SK-N-SH (cell line): ENCODE results near the gene ZNF280D. TPM values are rescaled to one million over a fixed set of nuclear protein-coding genes. Genes with fewer than 3 reads are reported as not detected.
"Not testable (repeated sequence)": the region's sequence is repeated elsewhere in the genome, so short reads cannot be mapped to it uniquely, and the experiment has no call there.

Experiments
- CTCF ChIA-PET: fragments of 300-600, 350-600 bp; formaldehyde crosslinking; extraction: SDS; loops from one replicate; lab custom pipeline; 2021; lab: Yijun Ruan, JAX
- POLR2A ChIA-PET: fragments of 350-600 bp; sonication (Branson Sonifier 250); formaldehyde crosslinking; extraction: SDS; loops from one replicate; lab custom pipeline; 2020; ENCODE audit warnings: antibody characterized with exemption, inconsistent platforms; lab: Yijun Ruan, JAX
- DNase-seq: peaks from one replicate; pipeline ENCODE4 v3.0.0; 2012
- H2AFZ ChIP-seq: fragments of 200-600 bp; sonication (generic); 2 replicates; pipeline ENCODE4 v1.8.1; 2016; ENCODE audit warnings: antibody characterized with exemption, mild to moderate bottlenecking, low read depth
- H3F3A ChIP-seq: fragments of 200-600 bp; sonication (generic); replicated peaks from 2 replicates; pipeline ENCODE3; 2016; ENCODE audit warnings: antibody characterized with exemption, mild to moderate bottlenecking; ENCODE audit not compliant: insufficient read depth
- H3K27ac ChIP-seq, 2 experiments: fragments of 200-500 bp in 1 of 2; fragments of 200-600 bp in 1 of 2; sonication (Bioruptor generic) in 1 of 2; sonication (generic), shearing (Covaris generic) in 1 of 2; 2 replicates each; pipeline versions ENCODE4 v1.5.1 to v1.6.1; 2014 to 2016; ENCODE audit warnings: low read depth in 2 of 2, inconsistent platforms in 1 of 2, low read length in 1 of 2, mild to moderate bottlenecking in 1 of 2, mixed read lengths in 1 of 2
- H3K27me3 ChIP-seq: fragments of 200-600 bp; sonication (generic), shearing (Covaris generic); 2 replicates; pipeline ENCODE4 v1.6.1; 2016; ENCODE audit warnings: mixed run types; ENCODE audit not compliant: insufficient read depth
- H3K36me3 ChIP-seq, 2 experiments: fragments of 200-500 bp in 1 of 2; fragments of 200-600 bp in 1 of 2; sonication (Bioruptor generic) in 1 of 2; sonication (generic) in 1 of 2; replicated peaks in 1 of 2; 2 replicates each; pipeline versions ENCODE3 to v1.5.1; 2014 to 2016; ENCODE audit warnings: low read length in 1 of 2, mild to moderate bottlenecking in 1 of 2; ENCODE audit not compliant: insufficient read depth in 2 of 2, control insufficient read depth in 1 of 2
- H3K4me1 ChIP-seq, 2 experiments: fragments of 200-500 bp in 1 of 2; fragments of 200-600 bp in 1 of 2; sonication (Bioruptor generic) in 1 of 2; sonication (generic), shearing (Covaris generic) in 1 of 2; 2 replicates each; pipeline versions ENCODE4 v1.5.1 to v1.6.1; 2014 to 2016; ENCODE audit warnings: low read depth in 1 of 2, low read length in 1 of 2, mixed run types in 1 of 2; ENCODE audit not compliant: insufficient read depth in 2 of 2, control insufficient read depth in 1 of 2
- H3K4me2 ChIP-seq: fragments of 200-600 bp; sonication (generic), shearing (Covaris generic); 2 replicates; pipeline ENCODE4 v1.6.1; 2017; ENCODE audit warnings: mixed run types
- H3K4me3 ChIP-seq, 2 experiments: fragments of 200-500 bp in 1 of 2; fragments of 200-600 bp in 1 of 2; sonication (Bioruptor generic) in 1 of 2; sonication (generic), shearing (Covaris generic) in 1 of 2; 2 replicates each; pipeline versions ENCODE4 v1.5.1 to v1.8.1; 2014 to 2016; ENCODE audit warnings: low read depth in 2 of 2, inconsistent platforms in 1 of 2, low read length in 1 of 2, mild to moderate bottlenecking in 1 of 2, mixed read lengths in 1 of 2, moderate library complexity in 1 of 2
- H3K79me2 ChIP-seq: fragments of 200-600 bp; sonication (generic); 2 replicates; pipeline ENCODE4 v1.8.1; 2017; ENCODE audit warnings: mild to moderate bottlenecking; ENCODE audit not compliant: insufficient read depth
- H3K9ac ChIP-seq: fragments of 200-600 bp; sonication (generic); 2 replicates; pipeline ENCODE4 v1.6.1; 2017; ENCODE audit warnings: mixed run types
- H3K9me2 ChIP-seq: fragments of 200-600 bp; sonication (generic); 2 replicates; pipeline ENCODE4 v1.6.1; 2017; ENCODE audit warnings: mixed run types
- H3K9me3 ChIP-seq: fragments of 200-600 bp; sonication (generic); 2 replicates; pipeline ENCODE4 v1.6.1; 2017; ENCODE audit warnings: mixed run types, mild to moderate bottlenecking, moderate library complexity
- H4K20me1 ChIP-seq: fragments of 200-600 bp; sonication (generic); 2 replicates; pipeline ENCODE4 v1.6.1; 2017; ENCODE audit warnings: mild to moderate bottlenecking, mixed run types; ENCODE audit not compliant: insufficient read depth
- CHD2 ChIP-seq: fragments of 150-350 bp; IDR thresholded peaks from 2 replicates; pipeline ENCODE4 v1.6.1; 2018; ENCODE audit warnings: low read length; ENCODE audit not compliant: partially characterized antibody
- EP300 ChIP-seq, 2 experiments: IDR thresholded peaks; 2 replicates each; pipeline versions ENCODE4 v1.4.0 to v1.6.1; 2012; ENCODE audit warnings: borderline replicate concordance in 1 of 2, low read depth in 1 of 2, low read length in 1 of 2
- FOXM1 ChIP-seq: IDR thresholded peaks from 2 replicates; pipeline ENCODE4 v1.4.0; 2012; ENCODE audit warnings: low read depth, mild to moderate bottlenecking
- GATA2 ChIP-seq: sonication (generic); formaldehyde crosslinking; IDR thresholded peaks from 2 replicates; pipeline ENCODE4 v1.5.0; 2020; ENCODE audit warnings: mild to moderate bottlenecking, missing genetic modification reagents
- JUND ChIP-seq: IDR thresholded peaks from 2 replicates; pipeline ENCODE4 v1.4.0; 2012
- POLR2AphosphoS5 ChIP-seq: IDR thresholded peaks from 2 replicates; pipeline ENCODE4 v1.6.1; 2012; ENCODE audit warnings: low read depth, low read length
- RAD21 ChIP-seq: IDR thresholded peaks from 2 replicates; pipeline ENCODE4 v1.6.1; 2012; ENCODE audit warnings: mild to moderate bottlenecking, low read length
- REST ChIP-seq: IDR thresholded peaks from 2 replicates; pipeline ENCODE4 v1.6.1; 2012; ENCODE audit warnings: mild to moderate bottlenecking, low read depth, low read length, moderate library complexity
- TCF12 ChIP-seq: IDR thresholded peaks from 2 replicates; pipeline ENCODE4 v1.4.0; 2012
- USF2 ChIP-seq: fragments of 150-350 bp; IDR thresholded peaks from 2 replicates; pipeline ENCODE4 v1.6.1; 2017; ENCODE audit warnings: antibody characterized with exemption, low read length, low read depth, borderline replicate concordance
- WGBS: methylation state at CpG from one replicate; pipeline ENCODE4 v1.1.6; 2017; ENCODE audit warnings: low lambda C conversion rate; 5-methylcytosine and 5-hydroxymethylcytosine counted together
- polyA plus RNA-seq, 3 experiments: library from polyadenylated mRNA; depleted of rRNA; stranded (reverse); fragments of >200 nt; gene quantifications; 2 replicates each; pipeline ENCODE4 v1.2.3, GENCODE V29; 2012

Gene ZNF280D
- polyA plus RNA-seq, 1 of the 3 experiments (the other 2 are of a cell fraction): 5.4 TPM

- no peak for TF ChIP-seq POLR2AphosphoS5
Measured at GRCh38 chr15:56716334-56716733, 17.0 kb downstream of the ZNF280D start (continued).

- no peaks in the 10 kb centered on the region for H3K9me3 ChIP-seq
- H3K79me2 ChIP-seq: peaks cover 88% of the 10 kb centered on the region
- H3K4me2 ChIP-seq: no peak overlapping the region
- H3K4me3 ChIP-seq: no peak overlapping the region
- H3K36me3 ChIP-seq: peaks cover 0 to 8% of the 10 kb centered on the region in 2 experiments
- peaks cover 11% of the 10 kb centered on the region; the same call in 1 of the 2 replicates for H4K20me1 ChIP-seq
- TF ChIP-seq TCF12 (no peak), JUND (no peak), REST (no peak), CHD2 (no peak), GATA2 (no peak), POLR2AphosphoS5 (no peak), EP300 (IDR thresholded peaks at IDR 0.05; ENCODE audit: borderline replicate concordance in 1 of 2, low read depth in 1 of 2, low read length in 1 of 2) (no peak), RAD21 (no peak), USF2 (no peak), FOXM1 (no peak)
- H3K9ac ChIP-seq: no peak overlapping the region
- no peaks in the 10 kb centered on the region for H3K27me3 ChIP-seq
- H3K9me2 ChIP-seq: no peaks in the 10 kb centered on the region
- peaks cover 5% of the 10 kb centered on the region for H3F3A ChIP-seq
- H3K4me1 ChIP-seq: peaks cover 0 to 7% of the 10 kb centered on the region in 2 experiments; a peak in 1 of 4 replicates
- no peak overlapping the region for H2AFZ ChIP-seq
- POLR2A ChIA-PET: no interaction called here
- H3K27ac ChIP-seq: no peak overlapping the region
- CTCF ChIA-PET: no interaction called here
- DNase-seq: no peak
Measured at GRCh38 chr15:56715220-56715619, 18.1 kb downstream of the ZNF280D start.

GRCh38 chr15:56709502-56709901 is 23.8 kb downstream of the ZNF280D start:
- H3K27me3 ChIP-seq, H3K4me1 ChIP-seq, H2AFZ ChIP-seq, H4K20me1 ChIP-seq, H3K9ac ChIP-seq, H3K4me3 ChIP-seq, CTCF ChIA-PET, POLR2A ChIA-PET, DNase-seq, H3K27ac ChIP-seq, H3K4me2 ChIP-seq, H3K9me3 ChIP-seq, H3K9me2 ChIP-seq: not testable (repeated sequence)
- H3K36me3 ChIP-seq: peaks cover 9 to 35% of the 10 kb centered on the region in 2 experiments
- H3K79me2 ChIP-seq: peaks cover 72% of the 10 kb centered on the region
- 84% methylated on average over 5 of the region's 5 CpGs for WGBS
- peaks cover 14% of the 10 kb centered on the region for H3F3A ChIP-seq
